Neural cell (in vitro differentiated cells): Measurements from ENCODE around the gene RFX4. TPM values are rescaled to one million over a fixed set of nuclear protein-coding genes. Genes with fewer than 3 reads are reported as not detected.

Experiments used
- H2AFZ ChIP-seq: fragments of 200-600, 300-800 bp; sonication (generic), shearing (Covaris generic); 2 replicates; pipeline ENCODE4 v1.6.0; 2014; ENCODE audit warnings: low read depth, mild to moderate bottlenecking, antibody characterized with exemption, low read length, moderate library complexity
- H3F3A ChIP-seq: fragments of 200-600 bp; shearing (Covaris generic); 2 replicates; pipeline ENCODE4 v1.6.1; 2016; ENCODE audit warnings: mild to moderate bottlenecking, moderate library complexity, mixed read lengths, antibody characterized with exemption, low read length; ENCODE audit not compliant: insufficient read depth, poor library complexity, severe bottlenecking
- H3K27ac ChIP-seq: fragments of 200-600, 300-800 bp; sonication (generic), shearing (Covaris generic); 2 replicates; pipeline ENCODE4 v1.5.1; 2014; ENCODE audit warnings: mild to moderate bottlenecking, low read length, moderate library complexity
- H3K27me3 ChIP-seq: fragments of 300-800, 200-600 bp; sonication (generic), shearing (Covaris generic); 2 replicates; pipeline ENCODE4 v1.6.0; 2014; ENCODE audit warnings: mild to moderate bottlenecking, low read depth, low read length, moderate library complexity; ENCODE audit not compliant: insufficient read depth
- H3K36me3 ChIP-seq: fragments of 300-800, 200-600 bp; sonication (generic), shearing (Covaris generic); 2 replicates; pipeline ENCODE4 v1.5.1; 2014; ENCODE audit warnings: mild to moderate bottlenecking, antibody characterized with exemption, low read length, moderate library complexity; ENCODE audit not compliant: insufficient read depth
- H3K4me2 ChIP-seq: fragments of 300-800, 200-600 bp; sonication (generic), shearing (Covaris generic); 2 replicates; pipeline ENCODE4 v1.6.0; 2014; ENCODE audit warnings: mild to moderate bottlenecking, low read length
- H3K4me3 ChIP-seq: fragments of 300-800, 200-600 bp; sonication (generic), shearing (Covaris generic); 2 replicates; pipeline ENCODE4 v1.5.1; 2014; ENCODE audit warnings: mild to moderate bottlenecking, low read length, moderate library complexity
- H3K79me2 ChIP-seq: fragments of 200-600 bp; shearing (Covaris generic); replicated peaks from 2 replicates; pipeline ENCODE4 v1.6.0; 2014; ENCODE audit warnings: mild to moderate bottlenecking, low read length, moderate library complexity; ENCODE audit not compliant: insufficient read depth
- H3K9ac ChIP-seq: fragments of 300-800, 200-600 bp; sonication (generic), shearing (Covaris generic); 2 replicates; pipeline ENCODE4 v1.6.1; 2016; ENCODE audit warnings: mild to moderate bottlenecking, low read length, mixed read lengths
- H3K9me2 ChIP-seq: fragments of 200-600 bp; shearing (Covaris generic); 2 replicates; pipeline ENCODE4 v1.6.1; 2016; ENCODE audit warnings: mild to moderate bottlenecking, low read length, mixed read lengths; ENCODE audit not compliant: insufficient read depth
- H3K9me3 ChIP-seq: fragments of 200-600, 300-800 bp; sonication (generic), shearing (Covaris generic); 2 replicates; pipeline ENCODE4 v1.6.1; 2016; ENCODE audit warnings: mild to moderate bottlenecking, mixed run types, low read length, moderate library complexity, mixed read lengths
- H4K20me1 ChIP-seq: fragments of 200-600 bp; shearing (Covaris generic); 2 replicates; pipeline ENCODE4 v1.6.1; 2016; ENCODE audit warnings: mild to moderate bottlenecking, mixed run types; ENCODE audit not compliant: insufficient read depth
- EP300 ChIP-seq: fragments of 450-650 bp; conservative IDR thresholded peaks from 2 replicates; pipeline ENCODE4 v1.6.1; 2014; ENCODE audit warnings: antibody characterized with exemption, mild to moderate bottlenecking, moderate library complexity; ENCODE audit not compliant: poor library complexity, severe bottlenecking
- EZH2 ChIP-seq: fragments of 200-600, 300-800 bp; shearing (Covaris generic), sonication (generic); IDR thresholded peaks from 2 replicates; pipeline ENCODE4 v1.6.1; 2014; ENCODE audit warnings: antibody characterized with exemption, low read length, borderline replicate concordance, mild to moderate bottlenecking; ENCODE audit not compliant: insufficient read depth, poor library complexity, severe bottlenecking
- MXI1 ChIP-seq: fragments of 450-650 bp; conservative IDR thresholded peaks from 2 replicates; pipeline ENCODE4 v1.6.1; 2014; ENCODE audit warnings: antibody characterized with exemption, mild to moderate bottlenecking; ENCODE audit not compliant: poor library complexity, severe bottlenecking
- RAD21 ChIP-seq: fragments of 450-650 bp; conservative IDR thresholded peaks from 2 replicates; pipeline ENCODE4 v1.6.1; 2014; ENCODE audit warnings: antibody characterized with exemption, mild to moderate bottlenecking, moderate library complexity
- REST ChIP-seq: IDR thresholded peaks from 2 replicates; pipeline ENCODE4 v1.6.1; 2012; ENCODE audit warnings: borderline replicate concordance
- SMC3 ChIP-seq: fragments of 450-650 bp; conservative IDR thresholded peaks from 2 replicates; pipeline ENCODE4 v1.6.1; 2014; ENCODE audit warnings: antibody characterized with exemption, mild to moderate bottlenecking, moderate library complexity; ENCODE audit not compliant: poor library complexity
- TAF1 ChIP-seq: IDR thresholded peaks from 2 replicates; pipeline ENCODE4 v1.6.1; 2012; ENCODE audit warnings: low read depth
- polyA plus RNA-seq: library from polyadenylated mRNA; depleted of rRNA; stranded (reverse); fragments of >200 nt; gene quantifications from 2 replicates; pipeline ENCODE4 v1.2.3, GENCODE V29; 2014

RFX4 gene
- polyA plus RNA-seq, 1 donor from 2014 or later: 0.22 TPM

DNA sequence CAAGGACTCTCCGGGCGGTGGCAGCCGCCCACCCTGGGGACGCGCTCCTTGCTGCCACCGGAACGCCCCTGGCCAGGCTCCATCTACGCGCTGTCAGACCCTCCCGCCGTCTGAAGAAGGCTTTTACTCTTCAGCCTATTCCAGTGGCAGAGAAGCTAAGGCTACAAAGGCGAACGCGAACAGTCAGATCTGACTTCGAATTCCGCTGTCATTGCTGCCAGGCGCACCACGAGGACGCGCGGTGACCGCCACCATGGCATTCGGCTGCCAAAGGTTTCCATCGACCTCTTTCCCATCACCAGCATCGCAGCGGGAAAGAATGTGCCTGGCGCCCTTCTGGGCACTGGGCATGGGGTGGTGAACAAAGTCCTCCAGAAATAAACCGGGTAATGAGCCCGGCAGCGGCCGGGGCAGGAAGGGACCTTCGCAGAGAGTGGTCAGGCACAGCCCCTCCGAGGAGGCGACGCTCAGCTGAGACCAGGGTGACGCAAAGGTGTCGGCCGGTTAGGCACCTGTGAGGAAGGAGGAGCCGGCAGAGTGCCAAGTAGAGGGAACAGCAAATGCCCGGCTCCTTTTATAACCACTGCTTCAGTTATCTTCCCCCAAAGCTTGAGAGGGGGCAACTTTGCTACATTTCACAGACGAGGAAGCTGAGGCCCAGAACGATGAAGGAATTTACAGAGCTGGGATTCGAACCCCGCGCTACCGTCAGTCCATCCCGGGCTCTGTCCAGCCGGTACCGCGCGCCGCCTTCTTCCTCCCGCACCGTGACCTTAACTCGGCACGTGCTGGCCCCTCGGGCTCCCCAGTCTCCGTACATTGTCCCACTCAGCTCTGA is 1.9 kb upstream of the RFX4 start:
- H3K27me3 ChIP-seq: peaks cover 74% of the 10 kb centered on the region
- H3K4me3 ChIP-seq: peak overlapping the region; percentile 53
- TF ChIP-seq EP300 (no peak), MXI1 (no peak), SMC3 (no peak), TAF1 (no peak), REST (no peak)
- no peak overlapping the region for H3K9ac ChIP-seq
- no peaks in the 10 kb centered on the region for H3K79me2 ChIP-seq
- no peak overlapping the region for H2AFZ ChIP-seq
- no peak overlapping the region for H3K4me2 ChIP-seq
- H3K9me2 ChIP-seq: no peaks in the 10 kb centered on the region
- H3F3A ChIP-seq: no peaks in the 10 kb centered on the region
- H3K36me3 ChIP-seq: no peaks in the 10 kb centered on the region
- no peaks in the 10 kb centered on the region for H3K9me3 ChIP-seq
- no peaks in the 10 kb centered on the region for H4K20me1 ChIP-seq
- H3K27ac ChIP-seq: no peak overlapping the region

- Histone ChIP-seq H3K9me3 (no peaks in the 10 kb centered on the region), H2AFZ (no peak overlapping the region), H3K79me2 (no peaks in the 10 kb centered on the region), H3K9ac (no peak overlapping the region), H3K27me3 (peaks cover 82% of the 10 kb centered on the region), H3K27ac (no peak overlapping the region), H3K36me3 (no peaks in the 10 kb centered on the region), H3K9me2 (no peaks in the 10 kb centered on the region), H3K4me3 (peak overlapping the region; percentile 65), H4K20me1 (no peaks in the 10 kb centered on the region), H3F3A (no peaks in the 10 kb centered on the region), H3K4me2 (no peak overlapping the region)
- TF ChIP-seq EZH2 (peak; percentile 54), REST (no peak), RAD21 (no peak)
Measured at GRCh38 chr12:106581543-106582248, 1.1 kb upstream of the RFX4 start.
